OCI-LY1 (cell line): ENCODE data around the gene DTX2.
"Not testable (repeated sequence)": the region's sequence is repeated elsewhere in the genome, so short reads cannot be mapped to it uniquely, and the experiment has no call there.

Experiments
- EZH2 ChIP-seq: fragments of 200-600 bp; sonication (generic), shearing (Covaris generic); IDR thresholded peaks from 2 replicates; pipeline ENCODE4 v1.8.0; 2017; ENCODE audit warnings: borderline replicate concordance, mixed run types, mild to moderate bottlenecking, antibody characterized with exemption, low read length, moderate library complexity, mixed read lengths
- TF ChIP-seq, protein P1 (sequence below): fragments of 200-600 bp; sonication (generic), shearing (Covaris generic); IDR thresholded peaks from 2 replicates; pipeline ENCODE4 v1.5.1; 2017; ENCODE audit warnings: mild to moderate bottlenecking, antibody characterized with exemption, low read length, moderate library complexity, mixed read lengths

DNA sequence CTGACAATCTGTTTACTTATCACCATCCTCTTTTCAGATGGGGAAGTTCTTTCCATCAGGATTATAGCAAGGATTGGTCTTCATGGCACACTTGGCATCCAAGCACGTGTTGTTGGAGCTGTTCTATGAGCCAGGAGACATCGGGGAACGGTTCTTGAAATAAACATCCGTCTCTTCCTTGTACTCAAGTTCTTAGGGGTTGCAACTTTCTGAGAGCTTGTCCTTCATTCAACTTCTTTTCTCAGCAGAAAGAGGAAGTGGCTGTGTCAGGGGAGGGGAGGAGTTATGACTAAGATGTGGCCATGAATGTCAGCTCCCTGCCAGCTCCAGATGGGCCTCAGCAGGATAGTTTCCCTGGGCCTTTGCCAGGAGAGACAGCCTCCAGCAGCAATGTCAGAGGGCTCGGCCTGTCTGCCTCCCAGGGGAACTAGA lies 15.9 kb upstream of the DTX2 start:
- TF ChIP-seq, protein P1, sequence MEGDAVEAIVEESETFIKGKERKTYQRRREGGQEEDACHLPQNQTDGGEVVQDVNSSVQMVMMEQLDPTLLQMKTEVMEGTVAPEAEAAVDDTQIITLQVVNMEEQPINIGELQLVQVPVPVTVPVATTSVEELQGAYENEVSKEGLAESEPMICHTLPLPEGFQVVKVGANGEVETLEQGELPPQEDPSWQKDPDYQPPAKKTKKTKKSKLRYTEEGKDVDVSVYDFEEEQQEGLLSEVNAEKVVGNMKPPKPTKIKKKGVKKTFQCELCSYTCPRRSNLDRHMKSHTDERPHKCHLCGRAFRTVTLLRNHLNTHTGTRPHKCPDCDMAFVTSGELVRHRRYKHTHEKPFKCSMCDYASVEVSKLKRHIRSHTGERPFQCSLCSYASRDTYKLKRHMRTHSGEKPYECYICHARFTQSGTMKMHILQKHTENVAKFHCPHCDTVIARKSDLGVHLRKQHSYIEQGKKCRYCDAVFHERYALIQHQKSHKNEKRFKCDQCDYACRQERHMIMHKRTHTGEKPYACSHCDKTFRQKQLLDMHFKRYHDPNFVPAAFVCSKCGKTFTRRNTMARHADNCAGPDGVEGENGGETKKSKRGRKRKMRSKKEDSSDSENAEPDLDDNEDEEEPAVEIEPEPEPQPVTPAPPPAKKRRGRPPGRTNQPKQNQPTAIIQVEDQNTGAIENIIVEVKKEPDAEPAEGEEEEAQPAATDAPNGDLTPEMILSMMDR: not testable (repeated sequence)
- TF ChIP-seq EZH2: not testable (repeated sequence)
